CD4-positive, alpha-beta T cell treated with Interleukin-6 at 100 ng/mL for 8 hours (primary cell): ENCODE results near the gene LRRC52.

ENCODE experiments used
- DNase-seq: peaks from one replicate; pipeline ENCODE4 v3.0.0-alpha.2; 2020; ENCODE audit warnings: mixed read lengths, low spot score

LRRC52 gene, protein sequence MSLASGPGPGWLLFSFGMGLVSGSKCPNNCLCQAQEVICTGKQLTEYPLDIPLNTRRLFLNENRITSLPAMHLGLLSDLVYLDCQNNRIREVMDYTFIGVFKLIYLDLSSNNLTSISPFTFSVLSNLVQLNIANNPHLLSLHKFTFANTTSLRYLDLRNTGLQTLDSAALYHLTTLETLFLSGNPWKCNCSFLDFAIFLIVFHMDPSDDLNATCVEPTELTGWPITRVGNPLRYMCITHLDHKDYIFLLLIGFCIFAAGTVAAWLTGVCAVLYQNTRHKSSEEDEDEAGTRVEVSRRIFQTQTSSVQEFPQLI

GRCh38 chr1:165543532-165544438, at the start of gene LRRC52:
Gene LRRC52, plus strand, starts transcription at chr1:165544000. Its CDS starts 297 bp downstream, at chr1:165544297.
- DNase-seq = no peak

- DNase-seq = no peak
Observed at GRCh38 chr1:165494949-165495857, 48.6 kb upstream of the LRRC52 start.

DNA sequence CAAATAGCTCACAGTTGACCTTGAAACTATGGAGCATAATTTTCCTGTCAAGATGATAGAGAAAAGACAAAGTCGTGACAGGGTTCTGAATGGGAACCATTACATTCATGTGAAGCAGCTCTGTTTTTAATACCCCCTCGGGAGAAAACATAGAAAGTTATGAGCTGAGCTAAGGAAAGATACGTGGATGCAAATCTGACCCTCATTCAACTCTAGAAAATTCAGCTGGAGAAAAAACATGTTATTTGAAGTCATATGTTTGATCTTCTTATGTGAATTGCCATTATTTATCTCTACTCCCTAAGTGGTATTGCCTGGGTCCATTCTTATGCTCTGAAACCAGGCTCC, 48.0 kb upstream of the LRRC52 start:
- no peak for DNase-seq

DNA sequence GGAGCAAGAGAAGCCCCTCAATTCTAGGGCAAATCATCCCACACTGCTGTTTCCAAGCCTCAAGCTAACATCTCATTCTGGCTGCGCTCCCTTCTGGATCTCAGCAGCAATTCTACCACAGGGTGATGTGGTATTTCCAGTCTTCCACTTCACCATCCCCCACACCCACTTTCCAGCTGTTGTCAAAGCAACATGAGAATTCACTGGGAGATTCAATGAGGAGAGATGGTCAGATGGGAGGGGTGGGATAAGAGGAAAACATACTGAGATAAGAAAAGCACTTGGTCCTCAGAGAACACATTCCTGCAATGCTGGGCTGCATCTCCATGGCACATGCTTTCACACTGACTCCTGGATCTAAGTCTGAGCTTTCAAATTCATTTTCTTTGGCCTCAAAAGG, 47.3 kb upstream of the LRRC52 start:
- DNase-seq = no peak

DNA sequence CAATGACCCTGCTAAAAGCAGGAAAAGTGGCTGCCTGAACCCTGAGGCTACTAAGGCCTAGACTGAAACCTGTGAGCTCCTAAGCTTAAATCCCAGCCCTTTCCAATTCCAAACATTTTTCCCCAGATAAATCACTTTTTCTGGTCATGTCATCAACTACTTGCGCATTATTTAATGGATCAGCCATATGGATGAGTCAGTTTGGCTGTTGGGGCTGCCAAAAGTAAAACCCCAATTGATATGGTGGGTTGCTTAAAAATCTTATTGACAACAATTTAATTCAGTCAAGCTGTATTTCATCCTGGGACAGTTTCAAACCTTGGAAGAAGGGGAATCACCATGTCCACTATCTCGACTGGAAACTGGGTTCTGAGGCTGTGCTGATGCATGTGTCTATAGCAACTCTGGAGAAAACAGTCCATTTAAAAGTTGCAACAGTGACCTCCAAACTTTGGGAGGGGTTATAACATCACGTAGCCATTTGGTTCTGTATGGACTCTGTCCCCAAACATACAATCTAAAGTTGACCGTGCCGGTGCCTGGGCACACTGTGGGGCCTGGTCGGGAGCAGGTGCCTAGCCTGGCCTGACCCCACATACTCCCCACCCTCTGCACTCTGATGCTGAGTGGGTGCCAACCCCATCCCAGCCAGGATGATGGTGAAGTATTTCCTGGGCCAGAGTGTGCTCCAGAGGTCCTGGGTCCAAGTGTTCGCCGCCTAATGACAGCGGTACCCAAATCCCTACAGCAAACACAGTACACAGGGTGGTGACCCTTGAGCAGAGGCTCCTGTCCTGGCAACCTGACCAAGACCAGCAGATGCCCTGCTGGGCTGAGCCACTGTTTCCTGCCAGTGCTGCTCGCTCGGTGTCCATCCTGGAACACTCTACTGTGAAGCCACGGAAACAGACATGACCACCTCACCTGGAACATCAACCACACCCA, 46.5 kb upstream of the LRRC52 start:
- DNase-seq = no peak

DNA sequence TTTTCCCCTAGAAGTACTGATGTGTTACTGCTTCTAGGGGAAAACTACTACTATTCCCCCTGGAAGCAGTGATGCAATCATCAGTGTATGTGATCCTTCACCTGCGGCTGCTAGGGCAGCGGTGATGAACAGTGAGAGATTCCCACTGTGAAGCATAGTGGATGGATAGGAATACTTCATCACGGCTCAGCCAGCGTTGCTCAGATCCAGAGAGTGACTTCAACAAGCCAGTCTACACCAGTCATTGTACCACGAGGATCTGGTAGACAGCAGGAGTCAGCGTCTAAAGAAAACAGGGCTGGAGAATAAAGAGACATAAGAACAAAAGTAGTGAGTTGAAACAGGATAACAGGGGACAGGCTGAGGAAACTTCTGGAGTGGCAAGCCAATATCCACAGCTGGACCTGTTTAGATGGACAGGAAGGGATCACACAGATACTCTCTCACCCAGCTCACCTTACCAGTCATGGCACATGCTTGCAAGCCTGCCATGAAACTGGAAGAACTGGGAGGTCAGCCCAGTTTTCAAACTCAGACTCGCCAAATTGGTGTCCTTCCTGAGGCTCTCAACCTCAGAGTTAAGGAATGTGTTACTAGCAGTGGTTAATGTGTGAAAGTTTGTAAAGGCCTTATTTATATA, 42.4 kb upstream of the LRRC52 start:
- no peak for DNase-seq

- DNase-seq = no peak
Observed at GRCh38 chr1:165501970-165502348, 41.8 kb upstream of the LRRC52 start.

DNA sequence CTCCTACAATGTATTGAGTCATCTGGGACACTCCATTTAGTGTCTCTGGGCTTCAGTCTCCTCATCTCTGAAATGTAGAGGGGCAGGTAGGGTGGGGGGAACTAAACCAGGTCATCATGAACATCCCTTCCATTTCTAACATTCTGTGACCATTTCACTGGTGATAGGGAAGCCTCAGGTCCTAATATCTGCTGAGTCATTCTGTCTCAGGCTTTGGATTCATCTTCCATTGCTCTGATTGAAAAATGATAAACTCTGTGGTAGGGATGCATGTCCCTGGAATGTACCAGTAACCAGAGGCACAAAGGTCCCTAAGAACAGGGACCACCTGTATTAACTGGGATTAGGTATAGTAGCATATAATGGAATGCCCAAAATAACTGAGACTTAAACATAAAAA, 36.2 kb upstream of the LRRC52 start:
- DNase-seq = no peak

GRCh38 chr1:165508291-165508690, 35.5 kb upstream of the LRRC52 start:
- DNase-seq = no peak

DNA sequence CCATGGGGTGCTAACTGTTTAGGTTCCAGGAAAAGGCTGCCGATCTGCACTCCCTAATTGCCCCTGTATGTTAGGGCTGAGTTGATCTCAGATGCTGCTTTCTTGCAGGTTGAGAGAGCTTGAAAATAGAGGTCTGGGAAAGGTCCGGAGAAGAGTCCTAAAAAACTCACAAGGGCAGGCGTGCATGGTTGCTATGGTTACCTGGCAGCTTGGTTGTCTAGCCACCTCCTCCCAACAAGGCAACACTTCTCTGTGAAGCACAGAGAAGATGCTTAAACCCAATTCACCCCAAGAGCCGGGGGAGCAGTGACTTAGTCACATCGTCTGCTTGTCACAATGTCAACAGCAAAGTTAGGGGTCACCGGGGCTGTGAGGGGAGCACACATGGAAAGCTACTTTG, 31.0 kb upstream of the LRRC52 start:
- DNase-seq = no peak

- no peak for DNase-seq
Observed at GRCh38 chr1:165516469-165516868, 27.3 kb upstream of the LRRC52 start.

DNA sequence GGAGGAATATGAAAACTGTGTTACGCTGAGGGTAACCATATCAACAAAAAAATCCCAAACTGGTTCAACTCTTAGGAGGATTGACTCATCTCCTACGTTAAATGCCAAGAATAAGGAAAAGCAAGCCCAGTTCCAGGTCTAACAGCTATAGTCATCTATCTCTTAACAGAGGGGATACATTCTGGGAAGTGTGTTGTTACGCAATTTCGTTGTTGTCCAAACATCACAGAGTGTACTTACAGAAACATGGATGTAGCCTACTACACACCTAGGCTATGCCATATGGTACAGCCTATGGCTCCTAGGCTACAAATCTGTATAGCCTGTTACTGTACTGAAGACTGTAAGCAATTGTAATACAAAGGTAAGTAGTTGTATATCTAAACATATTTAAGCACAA, 23.2 kb upstream of the LRRC52 start:
- no peak for DNase-seq

DNA sequence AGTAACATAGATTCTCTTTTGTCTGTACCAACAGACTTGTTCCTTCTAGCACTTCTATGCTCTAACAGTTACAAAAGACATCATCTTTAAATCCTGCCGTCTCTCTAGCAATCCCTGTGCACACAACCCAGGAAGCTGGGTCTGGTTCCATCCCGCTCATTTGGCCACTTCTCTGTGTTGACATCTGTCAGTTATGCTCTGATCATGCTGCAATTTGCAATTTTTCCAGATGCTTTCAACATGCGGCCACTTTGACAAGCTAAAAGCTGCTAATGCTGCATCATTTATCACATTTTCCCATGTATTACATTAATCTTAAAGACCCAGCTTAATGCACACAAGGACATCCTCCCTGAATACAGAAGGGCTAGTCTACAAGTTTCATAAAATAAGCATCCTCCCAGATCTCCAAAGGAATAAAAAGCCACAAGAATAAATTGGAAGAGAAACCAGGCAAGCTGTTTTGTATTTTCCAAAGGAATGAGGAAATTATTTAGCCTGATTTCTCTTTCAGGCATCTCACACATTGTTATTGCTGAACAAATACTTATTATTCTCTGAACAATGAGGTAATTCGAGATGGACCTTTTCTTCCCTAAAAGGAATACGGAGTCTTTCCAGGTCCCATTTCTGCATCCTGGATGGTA, 19.0 kb upstream of the LRRC52 start:
- DNase-seq = no peak

GRCh38 chr1:165525708-165526107, 18.1 kb upstream of the LRRC52 start:
- DNase-seq = no peak

DNA sequence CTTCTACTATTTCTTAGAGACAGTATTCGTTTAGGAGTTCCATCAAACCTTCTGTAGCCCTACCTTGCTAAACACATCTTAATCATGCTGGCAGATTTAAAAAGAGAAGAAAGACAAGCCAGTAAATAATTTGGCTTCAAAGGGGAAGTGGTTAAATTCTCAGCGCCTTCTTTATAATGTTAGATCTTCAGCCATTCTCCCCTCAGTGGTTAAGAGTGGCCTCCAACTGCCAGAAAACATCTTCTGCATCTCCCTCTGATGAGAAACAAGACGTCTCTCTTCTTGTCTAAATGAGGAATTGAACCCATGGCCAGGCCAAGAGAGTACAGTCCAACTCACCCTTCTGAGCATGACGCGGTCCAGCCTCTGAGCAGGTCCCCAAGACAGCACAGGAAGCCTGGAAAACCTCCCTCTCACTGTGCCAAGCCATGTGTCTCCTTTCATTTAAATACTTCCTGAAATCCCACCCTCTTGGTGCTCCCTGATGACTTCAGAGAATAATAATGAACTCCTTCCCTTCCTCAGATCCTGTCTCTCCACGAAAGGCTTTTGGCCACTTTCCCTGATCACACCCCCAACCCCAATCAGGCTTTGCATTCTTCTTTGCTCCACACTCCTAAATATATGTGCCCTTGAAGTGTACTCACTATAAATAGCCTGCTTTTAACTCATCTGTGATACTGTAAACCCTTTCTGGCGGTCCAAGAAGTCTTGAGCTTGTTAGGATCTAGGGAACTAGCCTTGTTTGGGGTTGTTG, 16.4 kb upstream of the LRRC52 start:
- DNase-seq = no peak

GRCh38 chr1:165531021-165531420, 12.8 kb upstream of the LRRC52 start:
- no peak for DNase-seq

- DNase-seq = no peak
Observed at GRCh38 chr1:165532053-165532452, 11.7 kb upstream of the LRRC52 start.

- no peak for DNase-seq
Observed at GRCh38 chr1:165533254-165533653, 10.5 kb upstream of the LRRC52 start.

DNA sequence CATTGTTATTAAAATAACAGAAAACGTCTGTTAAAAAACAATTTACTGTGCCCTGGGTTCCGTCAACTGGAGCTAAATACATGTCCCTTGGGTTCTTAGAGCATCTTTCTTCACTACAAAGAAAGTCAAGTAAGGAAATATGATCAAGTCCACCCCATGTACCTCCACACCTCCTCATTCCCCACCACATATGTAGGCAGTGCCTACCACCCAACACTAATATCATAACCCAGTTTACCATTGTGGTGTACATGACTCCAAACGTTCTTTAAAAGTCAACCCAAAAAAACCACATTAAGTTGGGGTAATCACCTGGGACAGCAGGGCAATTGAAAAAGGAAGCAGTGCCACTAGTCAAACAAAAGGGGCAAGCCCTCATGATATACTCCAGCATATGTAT, 7.8 kb upstream of the LRRC52 start:
- DNase-seq = no peak
